Left ventricle myocardium inferior (tissue), 1 donor: ENCODE measurements around the gene ATXN10. TPM values are rescaled to one million over a fixed set of nuclear protein-coding genes. Genes with fewer than 3 reads are reported as not detected.

Experiments
- DNase-seq: peaks from one replicate; pipeline ENCODE4 v3.0.0-alpha.2; 2020
- H3K27ac ChIP-seq: fragments of 200-600 bp; replicated peaks from 2 replicates; pipeline ENCODE4 v1.8.0; 2021
- H3K27me3 ChIP-seq: fragments of 200-600 bp; 2 replicates; pipeline ENCODE4 v1.8.0; 2021; ENCODE audit warnings: low read depth
- H3K36me3 ChIP-seq: fragments of 200-600 bp; 2 replicates; pipeline ENCODE4 v1.8.0; 2021
- H3K4me1 ChIP-seq: fragments of 200-600 bp; 2 replicates; pipeline ENCODE4 v1.8.0; 2021
- H3K4me3 ChIP-seq: fragments of 200-600 bp; 2 replicates; pipeline ENCODE4 v1.8.0; 2021; ENCODE audit warnings: mild to moderate bottlenecking, moderate library complexity
- H3K9me3 ChIP-seq: fragments of 200-600 bp; replicated peaks from 2 replicates; pipeline ENCODE4 v1.8.0; 2021
- CTCF ChIP-seq: fragments of 200-600 bp; IDR thresholded peaks from 2 replicates; pipeline ENCODE4 v1.8.0; 2021; ENCODE audit warnings: antibody characterized with exemption, mild to moderate bottlenecking, borderline replicate concordance
- intact Hi-C: fragments of 100-400 bp; cut with micrococcal nuclease; formaldehyde crosslinking; loops from one replicate; pipeline ENCODE4 v1.11.0; 2022
- total RNA-seq: library from RNA; stranded (reverse); fragmentation: NEBNext Ultra II Directional; extraction: Animal tissue kit (Norgen Biotek cat#: 25700); gene quantifications from one replicate; pipeline ENCODE4 v1.2.1, GENCODE V29; 2021
- donor health status: DM: no; HTN: yes; CAD: no; lungs with severe emphysema.

ATXN10 gene
- total RNA-seq, 1 donor from 2014 or later, result 148 TPM

DNA sequence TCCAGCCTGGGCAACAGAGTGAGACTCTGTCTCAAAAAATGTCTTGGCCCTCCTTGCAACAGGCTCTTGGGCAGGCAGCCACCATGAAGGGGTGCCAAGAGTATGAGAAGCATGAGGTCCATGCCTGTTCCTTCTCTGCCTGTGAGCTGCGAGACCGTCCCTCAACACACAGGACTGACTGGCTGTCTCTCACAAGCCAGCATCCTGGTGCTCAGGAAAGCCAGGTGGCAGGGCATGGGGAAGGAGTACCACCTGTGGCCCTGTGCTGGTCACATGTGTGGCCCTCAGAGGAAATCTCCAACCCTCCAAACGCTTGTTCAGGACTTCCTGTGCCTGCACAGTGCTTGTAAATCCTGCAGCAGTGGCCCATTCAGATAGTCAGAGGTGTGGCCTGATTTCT is 83.2 kb downstream of the ATXN10 start:
- H3K4me1 ChIP-seq, result peaks cover 17% of the 10 kb centered on the region
- no peak for DNase-seq
- no peak overlapping the region for H3K27ac ChIP-seq
- intact Hi-C loops, result no loop called here
- H3K9me3 ChIP-seq, result no peaks in the 10 kb centered on the region
- H3K27me3 ChIP-seq, result no peaks in the 10 kb centered on the region
- TF ChIP-seq CTCF, result no peak
- H3K36me3 ChIP-seq, result peaks cover 6% of the 10 kb centered on the region
- no peak overlapping the region for H3K4me3 ChIP-seq

- no peaks in the 10 kb centered on the region for H3K27me3 ChIP-seq
- H3K4me1 ChIP-seq, result peaks cover 17% of the 10 kb centered on the region
- intact Hi-C loops, result no loop called here
- no peak overlapping the region for H3K4me3 ChIP-seq
- H3K27ac ChIP-seq, result no peak overlapping the region
- TF ChIP-seq CTCF, result no peak
- H3K36me3 ChIP-seq, result no peaks in the 10 kb centered on the region
- DNase-seq, result no peak
- H3K9me3 ChIP-seq, result no peaks in the 10 kb centered on the region
These were observed 84.9 kb downstream of the ATXN10 start for GRCh38 chr22:45756558-45756957.

- peaks cover 17% of the 10 kb centered on the region for H3K4me1 ChIP-seq
- no peaks in the 10 kb centered on the region for H3K9me3 ChIP-seq
- no peak overlapping the region for H3K4me3 ChIP-seq
- peak; percentile 33 for TF ChIP-seq CTCF
- intact Hi-C loops, result no loop called here
- H3K27ac ChIP-seq, result no peak overlapping the region
- H3K27me3 ChIP-seq, result no peaks in the 10 kb centered on the region
- H3K36me3 ChIP-seq, result no peaks in the 10 kb centered on the region
- DNase-seq, result peak; percentile 38
These were observed 85.4 kb downstream of the ATXN10 start for GRCh38 chr22:45757068-45757467.

GRCh38 chr22:45757936-45758335 is 86.3 kb downstream of the ATXN10 start:
- no peak overlapping the region for H3K27ac ChIP-seq
- H3K36me3 ChIP-seq, result no peaks in the 10 kb centered on the region
- no peak for TF ChIP-seq CTCF
- H3K4me1 ChIP-seq, result peaks cover 17% of the 10 kb centered on the region
- intact Hi-C loops, result no loop called here
- no peak for DNase-seq
- H3K9me3 ChIP-seq, result no peaks in the 10 kb centered on the region
- no peaks in the 10 kb centered on the region for H3K27me3 ChIP-seq
- no peak overlapping the region for H3K4me3 ChIP-seq

- H3K27me3 ChIP-seq, result no peaks in the 10 kb centered on the region
- no peak for DNase-seq
- no peak overlapping the region for H3K4me3 ChIP-seq
- H3K4me1 ChIP-seq, result peaks cover 17% of the 10 kb centered on the region
- H3K9me3 ChIP-seq, result no peaks in the 10 kb centered on the region
- no peak overlapping the region for H3K27ac ChIP-seq
- no peak for TF ChIP-seq CTCF
- intact Hi-C loops, result no loop called here
- H3K36me3 ChIP-seq, result no peaks in the 10 kb centered on the region
These were observed 87.0 kb downstream of the ATXN10 start for GRCh38 chr22:45758603-45759002.

DNA sequence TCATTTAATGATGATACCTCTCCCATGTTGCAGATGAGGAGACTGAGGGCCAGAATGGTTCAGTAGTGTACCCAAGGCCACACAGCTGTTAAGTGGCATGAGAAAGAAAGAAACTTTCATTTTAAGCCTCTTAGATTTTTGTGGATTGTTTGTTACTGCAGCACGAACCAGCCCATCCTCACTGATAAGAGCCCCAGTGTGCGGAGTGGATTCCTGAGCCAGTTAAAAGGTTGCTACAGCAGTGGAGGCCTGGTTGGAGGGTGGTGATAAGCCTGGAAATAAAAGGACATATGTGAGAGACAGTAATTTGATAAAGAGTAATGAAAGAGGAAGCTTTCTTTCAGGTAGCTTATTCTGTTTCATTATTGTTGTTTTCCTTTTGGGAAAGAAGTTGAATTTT is 89.0 kb downstream of the ATXN10 start:
- Histone ChIP-seq H3K36me3 (peaks cover 5% of the 10 kb centered on the region), H3K4me1 (peaks cover 17% of the 10 kb centered on the region), H3K9me3 (no peaks in the 10 kb centered on the region), H3K27me3 (no peaks in the 10 kb centered on the region), H3K4me3 (no peak overlapping the region), H3K27ac (no peak overlapping the region)
- no peak for DNase-seq
- no peak for TF ChIP-seq CTCF
- intact Hi-C loops, result no loop called here
